Measurements from ENCODE around the gene TARBP1.

DNA sequence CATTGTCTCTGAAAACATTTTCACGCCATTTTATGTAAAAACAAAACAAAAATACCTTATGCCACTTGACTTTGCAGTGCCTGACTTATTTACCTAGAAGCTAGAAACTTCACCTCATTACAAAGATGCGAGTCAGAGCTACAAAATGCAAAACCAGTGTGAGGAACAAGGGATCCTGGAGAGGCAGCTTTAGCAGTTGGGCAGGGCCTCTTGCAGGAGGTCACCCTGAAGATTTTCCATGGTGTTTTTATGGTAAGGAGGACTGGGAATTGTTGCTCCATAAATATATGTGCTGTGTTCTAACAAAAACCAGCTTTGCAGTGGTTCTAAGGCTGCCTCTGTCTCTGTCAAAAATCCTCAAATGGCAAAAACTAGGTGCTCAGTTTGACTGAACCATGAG is 36.4 kb upstream of the TARBP1 start:
- no peak for TF ChIP-seq EP300 (IDR thresholded peaks at IDR 0.05)
- TF ChIP-seq, protein P1, sequence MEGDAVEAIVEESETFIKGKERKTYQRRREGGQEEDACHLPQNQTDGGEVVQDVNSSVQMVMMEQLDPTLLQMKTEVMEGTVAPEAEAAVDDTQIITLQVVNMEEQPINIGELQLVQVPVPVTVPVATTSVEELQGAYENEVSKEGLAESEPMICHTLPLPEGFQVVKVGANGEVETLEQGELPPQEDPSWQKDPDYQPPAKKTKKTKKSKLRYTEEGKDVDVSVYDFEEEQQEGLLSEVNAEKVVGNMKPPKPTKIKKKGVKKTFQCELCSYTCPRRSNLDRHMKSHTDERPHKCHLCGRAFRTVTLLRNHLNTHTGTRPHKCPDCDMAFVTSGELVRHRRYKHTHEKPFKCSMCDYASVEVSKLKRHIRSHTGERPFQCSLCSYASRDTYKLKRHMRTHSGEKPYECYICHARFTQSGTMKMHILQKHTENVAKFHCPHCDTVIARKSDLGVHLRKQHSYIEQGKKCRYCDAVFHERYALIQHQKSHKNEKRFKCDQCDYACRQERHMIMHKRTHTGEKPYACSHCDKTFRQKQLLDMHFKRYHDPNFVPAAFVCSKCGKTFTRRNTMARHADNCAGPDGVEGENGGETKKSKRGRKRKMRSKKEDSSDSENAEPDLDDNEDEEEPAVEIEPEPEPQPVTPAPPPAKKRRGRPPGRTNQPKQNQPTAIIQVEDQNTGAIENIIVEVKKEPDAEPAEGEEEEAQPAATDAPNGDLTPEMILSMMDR (IDR thresholded peaks at IDR 0.05): no peak
- no peak for TF ChIP-seq POLR2A (IDR thresholded peaks at IDR 0.05)
